Sigmoid colon (tissue), 3 donors: ENCODE results near the gene STAMBP.

Source experiments
- CTCF ChIP-seq, 4 experiments: fragments of 450-650 bp in 3 of 4; fragments of 200-600 bp in 1 of 4; IDR thresholded peaks; one replicate each; pipeline ENCODE4 v1.5.1; 2016 to 2019; ENCODE audit warnings: antibody characterized with exemption in 4 of 4, mild to moderate bottlenecking in 3 of 4, moderate library complexity in 2 of 4
- POLR2A ChIP-seq, 2 donors: fragments of 450-650 bp; IDR thresholded peaks; one replicate each; pipeline ENCODE4 v1.6.1; 2016; ENCODE audit warnings: antibody characterized with exemption in 2 of 2, mild to moderate bottlenecking in 2 of 2, moderate library complexity in 2 of 2

- TF ChIP-seq CTCF (IDR thresholded peaks at IDR 0.05), result no peak
- TF ChIP-seq POLR2A (IDR thresholded peaks at IDR 0.05), result no peak
Observed at GRCh38 chr2:73921581-73921980, 92.8 kb downstream of the STAMBP start.
